GM12878 (cell line): ENCODE data around the gene ATF3. TPM values are rescaled to one million over a fixed set of nuclear protein-coding genes. Genes with fewer than 3 reads are reported as not detected.

ENCODE experiments used
- ATAC-seq: fragments of 200-7000 bp; cut with Tn5 transposase; 3 replicates; pipeline ENCODE4 v1.9.1; 2020; ENCODE audit warnings: mild to moderate bottlenecking, moderate library complexity
- BruUV-seq: library from RNA; stranded (reverse); fragments of 400-500 nt; replicated peaks from 2 replicates; lab custom pipeline; 2021; lab: Mats Ljungman, UMichigan
- CTCF ChIA-PET: fragments of 300-600 bp; sonication (Branson Sonifier 250); formaldehyde crosslinking; extraction: SDS; loops from one replicate; lab custom pipeline; 2021; ENCODE audit warnings: inconsistent platforms; lab: Yijun Ruan, JAX
- POLR2A ChIA-PET: fragments of 350-600 bp; formaldehyde crosslinking; extraction: SDS; loops from one replicate; lab custom pipeline; 2021; ENCODE audit warnings: inconsistent platforms; lab: Charles Lee
- RAD21 ChIA-PET: fragments of 300-600 bp; sonication (Branson Sonifier 250); formaldehyde crosslinking; loops from one replicate; lab custom pipeline; 2023; ENCODE audit warnings: antibody characterized with exemption; ENCODE audit not compliant: unreplicated experiment; lab: Charles Lee
- SMC1A ChIA-PET: fragments of 300-600 bp; sonication (Branson Sonifier 250); formaldehyde crosslinking; loops from one replicate; lab custom pipeline; 2023; ENCODE audit not compliant: unreplicated experiment, uncharacterized antibody; lab: Charles Lee
- DNase-seq: peaks from one replicate; pipeline ENCODE4 v3.0.0-alpha.2; 2011; ENCODE audit warnings: low read depth, low spot score
- FAIRE-seq: peaks from 3 replicates; lab custom pipeline; 2011; peaks lifted over from hg19 to GRCh38; lab: Jason Lieb, UNC
- H2AFZ ChIP-seq: 2 replicates; pipeline ENCODE4 v1.6.0; 2011; ENCODE audit warnings: low read depth, low read length, control low read depth; ENCODE audit not compliant: control insufficient read depth
- H3K27ac ChIP-seq: 2 replicates; pipeline ENCODE4 v1.5.1; 2011; ENCODE audit warnings: control low read depth; ENCODE audit not compliant: control insufficient read depth, insufficient read depth
- H3K27me3 ChIP-seq, 2 experiments: replicated peaks in 1 of 2; 2 replicates each; pipeline versions ENCODE4 v1.6.0 to v1.6.1; 2011; ENCODE audit warnings: low read length in 1 of 2; ENCODE audit not compliant: control insufficient read depth in 2 of 2, insufficient read depth in 2 of 2
- H3K36me3 ChIP-seq, 2 experiments: 2 replicates each; pipeline ENCODE4 v1.5.1; 2011; ENCODE audit warnings: low read length in 1 of 2; ENCODE audit not compliant: control insufficient read depth in 2 of 2, insufficient read depth in 2 of 2
- H3K4me1 ChIP-seq: 2 replicates; pipeline ENCODE4 v1.6.1; 2011; ENCODE audit warnings: mild to moderate bottlenecking, low read length, moderate library complexity, mixed read lengths; ENCODE audit not compliant: control insufficient read depth, insufficient read depth
- H3K4me2 ChIP-seq: 2 replicates; pipeline ENCODE4 v1.6.0; 2011; ENCODE audit warnings: control low read depth; ENCODE audit not compliant: control insufficient read depth, insufficient read depth
- H3K4me3 ChIP-seq: fragments of 200-600 bp; sonication (generic); 2 replicates; pipeline ENCODE4 v1.5.1; 2016
- H3K79me2 ChIP-seq: 2 replicates; pipeline ENCODE4 v1.6.0; 2011; ENCODE audit warnings: low read length; ENCODE audit not compliant: control insufficient read depth, insufficient read depth
- H3K9ac ChIP-seq: 2 replicates; pipeline ENCODE4 v1.8.0; 2011; ENCODE audit warnings: low read length, control low read depth, mixed read lengths; ENCODE audit not compliant: control insufficient read depth, insufficient read depth
- H3K9me3 ChIP-seq: replicated peaks from 3 replicates; pipeline ENCODE4 v1.5.1; 2011; ENCODE audit warnings: mild to moderate bottlenecking, low read length; ENCODE audit not compliant: control insufficient read depth, insufficient read depth
- H4K20me1 ChIP-seq: 2 replicates; pipeline ENCODE4 v1.6.0; 2011; ENCODE audit not compliant: control insufficient read depth, insufficient read depth
- CBX3 ChIP-seq: fragments of 200-600 bp; sonication (generic); IDR thresholded peaks from 2 replicates; pipeline ENCODE4 v1.6.1; 2016; ENCODE audit warnings: low read depth, borderline replicate concordance
- CHD2 ChIP-seq: IDR thresholded peaks from 2 replicates; pipeline ENCODE4 v1.6.1; 2011; ENCODE audit warnings: low read depth, low read length, improper control_type of control experiment, borderline replicate concordance
- ESRRA ChIP-seq: IDR thresholded peaks from 2 replicates; pipeline ENCODE4 v1.6.1; 2012; ENCODE audit warnings: mild to moderate bottlenecking, low read length, improper control_type of control experiment
- ETV6 ChIP-seq, 2 experiments: fragments of 450-650 bp in 1 of 2; IDR thresholded peaks in 1 of 2; conservative IDR thresholded peaks in 1 of 2; 2 replicates each; pipeline ENCODE4 v1.6.1; 2014; ENCODE audit warnings: antibody characterized with exemption in 1 of 2, borderline replicate concordance in 1 of 2, low read depth in 1 of 2, mild to moderate bottlenecking in 1 of 2, moderate library complexity in 1 of 2
- FOXK2 ChIP-seq: fragments of 450-650 bp; IDR thresholded peaks from 2 replicates; pipeline ENCODE4 v1.6.1; 2017; ENCODE audit warnings: mild to moderate bottlenecking, moderate library complexity
- MLLT1 ChIP-seq: fragments of 450-650 bp; IDR thresholded peaks from 2 replicates; pipeline ENCODE4 v1.6.1; 2016; ENCODE audit warnings: mild to moderate bottlenecking
- MYB ChIP-seq: fragments of 150-350 bp; IDR thresholded peaks from 2 replicates; pipeline ENCODE4 v1.6.1; 2014; ENCODE audit warnings: mild to moderate bottlenecking, low read depth, low read length, borderline replicate concordance
- NFYA ChIP-seq: IDR thresholded peaks from 2 replicates; pipeline ENCODE4 v1.6.1; 2011; ENCODE audit warnings: low read depth, mild to moderate bottlenecking, low read length, improper control_type of control experiment, borderline replicate concordance
- RBBP5 ChIP-seq: fragments of 200-600 bp; sonication (generic); conservative IDR thresholded peaks from 2 replicates; pipeline ENCODE4 v1.6.1; 2016
- SKIL ChIP-seq: fragments of 450-650 bp; IDR thresholded peaks from 2 replicates; pipeline ENCODE4 v1.6.1; 2017; ENCODE audit warnings: mild to moderate bottlenecking, low read depth, inconsistent platforms; ENCODE audit not compliant: poor library complexity, severe bottlenecking
- STAT3 ChIP-seq: IDR thresholded peaks from 2 replicates; pipeline ENCODE4 v1.6.1; 2011; ENCODE audit warnings: low read depth, low read length, improper control_type of control experiment
- ZNF207 ChIP-seq: fragments of 450-650 bp; IDR thresholded peaks from 2 replicates; pipeline ENCODE4 v1.6.1; 2014; ENCODE audit warnings: antibody characterized with exemption, mild to moderate bottlenecking, borderline replicate concordance
- ZNF217 ChIP-seq: fragments of 450-650 bp; IDR thresholded peaks from 2 replicates; pipeline ENCODE4 v1.6.1; 2017; ENCODE audit warnings: antibody characterized with exemption, mild to moderate bottlenecking
- WGBS: methylation state at CpG from one replicate; pipeline ENCODE4 v1.1.6; 2016; ENCODE audit warnings: low lambda C conversion rate; ENCODE audit not compliant: insufficient replicate concordance, insufficient coverage; ENCODE audit errors: missing lambda C conversion rate; 5-methylcytosine and 5-hydroxymethylcytosine counted together
- in situ Hi-C: fragments of 300-500 bp; cut with MboI; formaldehyde crosslinking; loops from 9 replicates; pipeline ENCODE4 v1.14.3; 2018; ENCODE audit warnings: mixed read lengths
- intact Hi-C: fragments of 100-400 bp; cut with micrococcal nuclease; formaldehyde crosslinking; loops from one replicate; pipeline ENCODE4 v1.14.2; 2022; ENCODE audit not compliant: unreplicated experiment
- polyA plus RNA-seq, 11 experiments: library from polyadenylated mRNA; depleted of rRNA in 4 of 11; unstranded in 6 of 11; stranded (reverse) in 5 of 11; fragments of >200 nt; fragmentation: Nextera tagmentation in 4 of 11; fragmentation: Illumina TruSeq in 1 of 11; extraction: Ambion mirVana in 4 of 11; extraction: Trizol in 1 of 11; gene quantifications; 1 replicate in 1 of 11; 2 replicates in 10 of 11; pipeline versions ENCODE4 v1.2.1 to v1.2.3, GENCODE V29; 2011 to 2016; ENCODE audit warnings: inconsistent platforms in 2 of 11, missing spikeins in 2 of 11, low read depth in 1 of 11
- total RNA-seq, 4 experiments: library from RNA; depleted of rRNA in 3 of 4; stranded (reverse); fragments of >200 nt in 3 of 4; fragmentation: Illumina TruSeq in 1 of 4; extraction: Trizol in 1 of 4; gene quantifications; 2 replicates each; pipeline versions ENCODE4 v1.2.1 to v1.2.3, GENCODE V29; 2013 to 2021
- TF ChIP-seq, protein P1 (sequence below): fragments of 450-650 bp; formaldehyde crosslinking; IDR thresholded peaks from 2 replicates; pipeline ENCODE4 v1.4.0; 2022; ENCODE audit warnings: mild to moderate bottlenecking, moderate library complexity

Gene ATF3
- total and polyA plus RNA-seq, 10 of the 15 experiments (the other 5 are each of a cell fraction or from before 2014, with no cell fraction given), result 3.0 to 13.9 (median 8.3) TPM

GRCh38 chr1:212559929-212560328 lies 48.6 kb upstream of the ATF3 start:
- H3K27me3 ChIP-seq, result no peaks in the 10 kb centered on the region
- FAIRE-seq, result no peak
- ATAC-seq, result no peak
- SMC1A ChIA-PET, result no interaction called here
- 91% methylated on average over 10 of the region's 11 CpGs for WGBS
- no peak overlapping the region for H3K9ac ChIP-seq
- no peaks in the 10 kb centered on the region for H3K36me3 ChIP-seq
- no peak overlapping the region for H2AFZ ChIP-seq
- no peaks in the 10 kb centered on the region; the same call in 2 of the 3 replicates for H3K9me3 ChIP-seq
- CTCF ChIA-PET, result interaction anchor here (0.8 to 4.3 kb wide), 3 partner anchors 37 to 303 kb away, joined by 3 to 26 read pairs (median 9); no protein-coding TSS in a partner anchor
- no peak overlapping the region for H3K27ac ChIP-seq
- H3K79me2 ChIP-seq, result no peaks in the 10 kb centered on the region; the same call in 1 of the 2 replicates
- BruUV-seq, result no TSS peak
- H4K20me1 ChIP-seq, result no peaks in the 10 kb centered on the region
- H3K4me2 ChIP-seq, result no peak overlapping the region
- no peak for TF ChIP-seq MLLT1
- TF ChIP-seq, protein P1, sequence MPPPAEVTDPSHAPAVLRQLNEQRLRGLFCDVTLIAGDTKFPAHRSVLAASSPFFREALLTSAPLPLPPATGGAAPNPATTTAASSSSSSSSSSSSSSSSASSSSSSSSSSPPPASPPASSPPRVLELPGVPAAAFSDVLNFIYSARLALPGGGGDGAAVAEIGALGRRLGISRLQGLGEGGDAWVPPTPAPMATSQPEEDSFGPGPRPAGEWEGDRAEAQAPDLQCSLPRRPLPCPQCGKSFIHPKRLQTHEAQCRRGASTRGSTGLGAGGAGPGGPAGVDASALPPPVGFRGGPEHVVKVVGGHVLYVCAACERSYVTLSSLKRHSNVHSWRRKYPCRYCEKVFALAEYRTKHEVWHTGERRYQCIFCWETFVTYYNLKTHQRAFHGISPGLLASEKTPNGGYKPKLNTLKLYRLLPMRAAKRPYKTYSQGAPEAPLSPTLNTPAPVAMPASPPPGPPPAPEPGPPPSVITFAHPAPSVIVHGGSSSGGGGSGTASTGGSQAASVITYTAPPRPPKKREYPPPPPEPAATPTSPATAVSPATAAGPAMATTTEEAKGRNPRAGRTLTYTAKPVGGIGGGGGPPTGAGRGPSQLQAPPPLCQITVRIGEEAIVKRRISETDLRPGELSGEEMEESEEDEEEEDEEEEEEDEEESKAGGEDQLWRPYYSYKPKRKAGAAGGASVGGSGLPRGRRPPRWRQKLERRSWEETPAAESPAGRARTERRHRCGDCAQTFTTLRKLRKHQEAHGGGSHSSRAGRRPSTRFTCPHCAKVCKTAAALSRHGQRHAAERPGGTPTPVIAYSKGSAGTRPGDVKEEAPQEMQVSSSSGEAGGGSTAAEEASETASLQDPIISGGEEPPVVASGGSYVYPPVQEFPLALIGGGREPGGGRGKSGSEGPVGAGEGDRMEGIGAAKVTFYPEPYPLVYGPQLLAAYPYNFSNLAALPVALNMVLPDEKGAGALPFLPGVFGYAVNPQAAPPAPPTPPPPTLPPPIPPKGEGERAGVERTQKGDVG (CRISPR knock-in tag), result no peak
- no peak for TF ChIP-seq ESRRA
- no peak for TF ChIP-seq FOXK2
- TF ChIP-seq ZNF217, result no peak
- no peak for TF ChIP-seq ZNF207
- TF ChIP-seq CHD2, result no peak
- no peak for TF ChIP-seq MYB
- no peak for TF ChIP-seq SKIL
- no peak for TF ChIP-seq STAT3
- TF ChIP-seq ETV6 (conservative IDR thresholded peaks at IDR 0.05 in 1 of 2, IDR thresholded peaks at IDR 0.05 in 1 of 2; ENCODE audit: borderline replicate concordance in 1 of 2, low read depth in 1 of 2), result no peak
- TF ChIP-seq CBX3, result no peak
- TF ChIP-seq RBBP5, result no peak
- no peak for TF ChIP-seq NFYA
- POLR2A ChIA-PET, result interaction anchor here (1.5 kb wide), 1 partner anchor 16 kb away, joined by 4 read pairs; no protein-coding TSS in a partner anchor
- H3K4me1 ChIP-seq, result peaks cover 8% of the 10 kb centered on the region
- no peak overlapping the region for H3K4me3 ChIP-seq
- in situ Hi-C loops (no loop called here), intact Hi-C loops (loop anchor here (2.0 kb wide), 1 partner anchor 49 kb away; the partner anchor contains the start of gene ATF3)
- DNase-seq, result no peak
- RAD21 ChIA-PET, result interaction anchor here (0.7 to 1.6 kb wide), 3 partner anchors 54 to 1237 kb away, joined by 3 to 6 read pairs (median 4); no protein-coding TSS in a partner anchor
